ENCODE data around the gene SERTAD3.

- TF ChIP-seq EZH2phosphoT487 (IDR thresholded peaks at IDR 0.05): no peak
- no peak for TF ChIP-seq CTCF (IDR thresholded peaks at IDR 0.05)
Observed at GRCh38 chr19:40392894-40393517, 51.1 kb downstream of the SERTAD3 start.
